GM12874 (cell line): Measurements from ENCODE around the gene OSCP1.

ENCODE experiments used
- TF ChIP-seq, protein P1 (sequence below): IDR thresholded peaks from 2 replicates; pipeline ENCODE4 v1.5.1; 2011; ENCODE audit warnings: low read depth, mild to moderate bottlenecking, control low read depth, low read length, moderate library complexity; ENCODE audit not compliant: insufficient read depth

OSCP1 gene

DNA sequence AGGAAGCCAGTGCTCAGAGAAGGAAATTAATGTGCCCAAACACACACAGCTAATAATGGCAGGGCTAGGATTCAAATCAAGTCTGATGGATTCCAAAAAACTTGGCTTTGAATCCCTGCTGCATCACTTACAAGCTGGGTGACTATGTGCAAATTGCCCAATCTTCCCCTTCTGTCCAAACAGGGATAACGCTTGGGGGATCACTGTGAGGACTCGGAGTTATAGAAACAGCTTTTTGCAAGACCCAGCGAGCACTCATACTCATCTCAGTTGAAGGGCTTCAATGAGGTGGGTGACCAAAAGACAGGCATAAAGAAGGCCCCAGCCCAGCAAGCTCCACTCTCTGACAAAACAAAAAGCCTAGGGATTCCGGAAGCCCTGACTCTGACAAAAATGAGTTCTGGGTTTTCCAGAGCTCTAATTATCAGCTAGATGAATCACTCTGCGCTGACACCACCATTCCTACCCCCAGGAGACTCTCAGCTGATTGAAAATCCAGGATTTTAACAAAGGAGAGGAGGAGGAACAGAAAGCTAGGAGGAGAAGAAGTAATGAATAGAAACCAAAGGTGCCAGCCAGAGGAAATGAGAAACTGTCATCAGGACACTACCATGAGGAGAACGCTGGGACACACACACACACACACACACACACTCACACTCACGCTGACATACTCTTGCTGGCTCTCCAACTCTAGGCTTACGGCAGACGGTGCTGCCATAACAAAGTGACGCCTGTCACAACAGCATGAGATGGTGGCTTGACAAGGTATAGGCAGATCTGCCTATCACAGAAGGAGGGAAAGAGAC, 62.9 kb downstream of the OSCP1 start:
- TF ChIP-seq, protein P1, sequence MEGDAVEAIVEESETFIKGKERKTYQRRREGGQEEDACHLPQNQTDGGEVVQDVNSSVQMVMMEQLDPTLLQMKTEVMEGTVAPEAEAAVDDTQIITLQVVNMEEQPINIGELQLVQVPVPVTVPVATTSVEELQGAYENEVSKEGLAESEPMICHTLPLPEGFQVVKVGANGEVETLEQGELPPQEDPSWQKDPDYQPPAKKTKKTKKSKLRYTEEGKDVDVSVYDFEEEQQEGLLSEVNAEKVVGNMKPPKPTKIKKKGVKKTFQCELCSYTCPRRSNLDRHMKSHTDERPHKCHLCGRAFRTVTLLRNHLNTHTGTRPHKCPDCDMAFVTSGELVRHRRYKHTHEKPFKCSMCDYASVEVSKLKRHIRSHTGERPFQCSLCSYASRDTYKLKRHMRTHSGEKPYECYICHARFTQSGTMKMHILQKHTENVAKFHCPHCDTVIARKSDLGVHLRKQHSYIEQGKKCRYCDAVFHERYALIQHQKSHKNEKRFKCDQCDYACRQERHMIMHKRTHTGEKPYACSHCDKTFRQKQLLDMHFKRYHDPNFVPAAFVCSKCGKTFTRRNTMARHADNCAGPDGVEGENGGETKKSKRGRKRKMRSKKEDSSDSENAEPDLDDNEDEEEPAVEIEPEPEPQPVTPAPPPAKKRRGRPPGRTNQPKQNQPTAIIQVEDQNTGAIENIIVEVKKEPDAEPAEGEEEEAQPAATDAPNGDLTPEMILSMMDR, result no peak

DNA sequence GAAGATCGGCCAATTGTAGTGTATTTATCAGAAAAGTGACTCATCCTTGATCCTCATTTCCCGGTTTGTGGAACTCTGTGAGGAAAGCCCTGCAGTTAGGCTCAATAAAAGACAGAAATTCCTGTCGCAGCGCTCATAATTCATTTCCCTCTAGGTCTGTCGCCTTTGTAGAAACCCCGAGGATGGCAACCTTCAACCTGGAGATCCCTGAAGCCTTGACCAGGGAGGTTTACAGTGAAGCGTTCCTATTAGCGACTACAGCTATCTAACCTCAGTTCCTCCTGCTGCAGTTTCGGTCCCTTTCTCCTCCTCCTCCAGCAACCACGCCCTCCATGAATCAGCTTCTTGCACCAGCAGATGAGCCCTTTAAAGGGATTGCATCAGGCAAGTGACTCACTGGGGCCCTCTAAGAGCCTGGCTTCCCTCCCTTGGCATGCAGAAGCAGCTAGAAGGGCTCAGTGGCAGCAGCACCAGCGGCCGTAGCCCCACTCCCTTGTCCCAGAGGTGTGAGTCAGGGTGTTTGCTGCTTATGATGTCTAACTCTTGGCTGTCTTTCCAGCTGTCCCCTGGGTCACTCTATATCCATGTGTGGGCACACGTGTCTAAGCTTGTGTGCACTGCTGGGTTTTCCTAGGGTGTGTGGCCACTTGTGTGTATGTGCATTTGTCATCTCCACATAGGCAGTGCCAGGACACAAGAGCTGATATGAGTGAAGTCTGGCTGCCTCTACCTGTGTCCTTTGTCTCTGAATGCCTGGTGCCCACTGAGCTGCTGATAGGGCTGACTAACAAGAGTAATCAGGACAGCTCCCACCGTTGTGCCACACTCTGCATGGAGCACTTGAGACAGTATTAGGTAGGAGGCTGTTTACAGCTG, 63.7 kb downstream of the OSCP1 start:
- TF ChIP-seq, protein P1, result no peak

DNA sequence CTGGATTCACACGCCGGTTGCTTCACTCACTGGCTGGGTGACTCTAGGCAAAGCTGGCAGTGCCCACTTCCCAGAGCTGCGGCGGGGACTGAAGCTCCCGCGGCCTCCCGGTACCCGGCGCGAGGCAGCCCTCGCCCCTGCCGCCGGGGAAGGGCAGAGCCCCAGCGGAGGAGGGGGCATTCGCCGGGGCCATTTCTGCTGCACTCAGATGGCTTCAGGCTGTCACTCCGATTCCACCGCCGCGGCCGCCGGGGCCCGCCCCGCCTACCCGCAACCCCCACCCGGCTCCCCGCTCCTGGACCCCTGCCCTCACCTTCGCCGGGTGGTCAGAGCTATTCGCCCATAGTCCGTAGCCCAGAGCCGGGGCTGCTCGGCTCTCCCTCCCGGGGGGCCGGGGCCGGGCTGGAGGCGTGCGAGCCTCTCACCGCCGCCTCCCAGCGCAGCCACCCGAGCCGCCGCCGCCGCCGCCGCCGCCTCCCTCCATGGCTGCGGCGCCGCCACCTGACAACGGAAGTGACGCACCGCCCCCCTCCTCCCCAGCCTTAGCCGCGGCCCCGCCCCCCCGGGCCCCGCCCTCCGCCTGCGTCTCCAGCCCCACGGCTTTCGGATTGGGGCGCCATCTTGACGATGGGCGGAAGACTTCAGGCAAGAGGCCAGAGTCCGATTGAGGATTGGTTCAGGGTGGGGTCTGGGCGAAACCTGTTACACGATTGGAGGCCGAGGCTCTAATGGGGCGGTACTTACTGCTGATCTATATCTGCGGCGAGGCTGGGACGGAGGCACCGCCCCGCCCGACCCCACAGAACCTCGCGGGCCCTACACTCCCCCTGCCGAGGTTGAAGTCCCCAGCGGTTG, 64.6 kb downstream of the OSCP1 start, which contains the start of gene STK40:
Gene STK40, minus strand, starts transcription at position 515 of the 855 bp plus-strand sequence. CDS start 24,592 bp downstream, outside the sequence.
- TF ChIP-seq, protein P1, result no peak

DNA sequence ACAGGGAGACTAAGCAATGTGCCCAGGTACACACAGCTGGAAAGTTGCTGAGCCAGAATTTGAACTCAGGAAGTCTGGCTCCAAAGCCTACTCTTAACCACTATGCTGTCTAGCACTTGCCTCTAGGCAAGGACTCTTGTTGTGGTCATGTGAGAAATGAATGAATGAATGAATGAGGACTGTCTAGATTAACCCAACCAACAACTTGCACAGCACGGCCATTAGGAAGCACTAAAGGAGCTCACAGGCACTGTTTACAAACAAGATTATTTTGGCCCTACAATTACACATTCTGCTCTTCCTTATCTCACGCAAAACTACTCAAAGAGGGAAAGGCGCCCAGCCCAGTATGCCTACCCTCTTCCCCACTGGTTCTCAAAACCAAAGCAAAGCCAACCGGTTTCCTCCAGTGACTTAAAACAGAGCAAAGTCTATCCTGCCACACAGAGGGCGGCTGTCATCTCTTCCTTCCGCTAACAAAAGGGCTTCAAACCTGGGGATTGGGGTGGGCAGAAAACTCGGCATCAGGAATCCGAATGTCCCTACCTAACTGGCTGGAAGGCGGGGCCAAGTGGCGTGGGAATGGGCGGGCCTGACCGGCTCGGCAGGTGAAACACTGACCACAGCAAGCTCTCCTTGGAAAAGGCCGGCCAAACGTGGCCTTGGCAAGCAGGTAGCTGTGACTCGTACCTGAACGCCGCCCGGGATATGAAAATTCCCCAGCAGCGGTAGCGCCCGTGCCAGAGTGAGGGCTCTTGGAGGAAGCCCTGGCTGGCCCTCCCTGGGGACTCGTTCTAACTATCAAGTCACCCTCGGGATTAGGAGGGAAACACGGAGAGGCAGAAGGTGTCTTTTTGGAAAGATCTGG, 65.5 kb downstream of the OSCP1 start:
- TF ChIP-seq, protein P1, result no peak

DNA sequence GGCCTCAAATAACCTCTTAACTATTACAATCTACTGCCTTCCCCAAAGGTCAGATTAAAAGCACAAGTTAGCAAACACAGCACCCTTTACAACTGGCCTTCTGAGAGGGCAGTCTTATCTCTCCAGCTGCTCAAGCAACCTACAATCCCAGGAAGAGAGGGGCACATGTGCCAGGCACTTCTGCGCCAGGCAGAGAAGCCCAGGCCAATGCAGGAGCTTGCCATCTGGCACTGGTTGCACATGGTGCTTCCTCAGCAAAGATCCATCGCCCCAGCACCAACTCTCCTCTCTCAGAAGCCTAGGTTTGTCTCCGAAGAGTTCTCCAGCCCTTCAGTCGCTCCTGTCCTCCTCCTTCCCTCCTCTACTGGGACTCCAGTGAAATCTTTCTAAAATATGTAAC, 67.0 kb downstream of the OSCP1 start:
- TF ChIP-seq, protein P1, result no peak

DNA sequence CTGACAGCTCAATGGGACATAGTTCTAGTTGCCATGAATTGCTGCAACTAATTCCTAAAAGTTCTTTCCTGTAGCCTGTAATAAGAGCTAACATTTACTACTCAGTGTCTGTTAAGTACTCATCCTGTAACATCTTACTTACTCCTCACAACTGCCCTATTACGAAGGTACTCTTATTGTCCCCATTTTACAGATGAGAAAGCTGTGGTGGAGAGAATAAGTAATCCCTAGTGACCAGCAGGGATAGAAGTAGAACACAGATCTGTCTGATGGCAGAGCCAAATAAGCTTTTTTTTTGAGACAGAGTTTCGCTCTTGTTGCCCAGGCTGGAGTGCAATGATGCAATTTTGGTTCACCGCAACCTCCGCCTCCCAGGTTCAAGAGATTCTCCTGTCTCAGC, 67.6 kb downstream of the OSCP1 start:
- TF ChIP-seq, protein P1, result no peak
